Measurements from ENCODE around the gene D2HGDH. TPM values are rescaled to one million over a fixed set of nuclear protein-coding genes. Genes with fewer than 3 reads are reported as not detected.

D2HGDH gene
- total RNA-seq, 1 experiment from 2014 or later = 46.3 TPM

DNA sequence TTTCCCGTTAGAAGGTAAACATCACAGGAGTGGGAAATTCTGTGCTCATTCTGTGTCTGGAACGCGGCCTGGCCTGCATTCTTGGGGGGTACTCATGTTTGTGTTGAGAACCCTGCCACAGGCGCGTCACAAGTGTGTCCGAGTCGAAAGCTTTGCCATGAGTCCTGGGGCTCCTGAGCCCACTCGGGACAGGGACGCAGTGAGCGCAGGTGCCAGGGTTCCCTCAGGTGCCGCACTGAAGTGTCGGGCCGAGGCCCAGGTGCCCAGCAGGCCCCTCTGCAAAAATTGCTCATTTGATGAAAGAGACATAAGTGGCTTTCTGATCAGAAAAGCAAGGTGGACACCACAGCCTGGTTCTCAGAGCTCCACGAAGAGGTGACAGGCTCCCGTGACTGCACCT is 4.7 kb downstream of the D2HGDH start:
- Histone ChIP-seq H3K9me2 (ENCODE audit: insufficient read depth) (no peaks in the 10 kb centered on the region), H3K4me1 (ENCODE audit: control insufficient read depth in 1 of 2, insufficient read depth in 2 of 2, low read length in 2 of 2) (peaks cover 9 to 15% of the 10 kb centered on the region in 2 experiments; a peak in 2 of 4 replicates), H3K4me2 (ENCODE audit: low read length) (no peak overlapping the region), H3K79me2 (ENCODE audit: insufficient read depth, low read length) (no peaks in the 10 kb centered on the region; the same call in 1 of the 2 replicates), H3K9me3 (ENCODE audit: control insufficient read depth in 1 of 2, insufficient read depth in 1 of 2, low read depth in 1 of 2, low read length in 2 of 2) (no peaks in the 10 kb centered on the region), H3K9ac (ENCODE audit: low read length) (no peak overlapping the region), H3K27ac (ENCODE audit: low read depth, low read length) (no peak overlapping the region), H3K27me3 (ENCODE audit: insufficient read depth, low read length) (no peaks in the 10 kb centered on the region), H2AFZ (ENCODE audit: low read depth, low read length, poor library complexity, severe bottlenecking) (no peak overlapping the region), H4K20me1 (ENCODE audit: insufficient read depth) (no peaks in the 10 kb centered on the region), H3K4me3 (replicated peaks in 1 of 2; ENCODE audit: low read depth in 1 of 2, low read length in 2 of 2) (no peak overlapping the region), H3K36me3 (ENCODE audit: control insufficient read depth in 1 of 2, insufficient read depth in 2 of 2, low read length in 2 of 2) (peaks cover 0 to under 1% of the 10 kb centered on the region in 2 experiments; a peak in 1 of 4 replicates)
- ATAC-seq (no peak), DNase-seq (ENCODE audit: low read depth, low spot score) (no peak)
- ChIA-PET CTCF (no interaction called here), RAD21 (ENCODE audit: low non-redundant PET in 1 of 2, low total read pairs in 2 of 2, uncharacterized antibody in 2 of 2, unreplicated experiment in 2 of 2) (no interaction called here), POLR2A (interaction anchor here (0.5 kb wide), 1 partner anchor 21 kb away, joined by 4 read pairs; no protein-coding TSS in a partner anchor)
- no TSS peak for BruUV-seq (replicated peaks)
- intact Hi-C loops (cut with micrococcal nuclease) = no loop called here
- TF ChIP-seq, protein P1, sequence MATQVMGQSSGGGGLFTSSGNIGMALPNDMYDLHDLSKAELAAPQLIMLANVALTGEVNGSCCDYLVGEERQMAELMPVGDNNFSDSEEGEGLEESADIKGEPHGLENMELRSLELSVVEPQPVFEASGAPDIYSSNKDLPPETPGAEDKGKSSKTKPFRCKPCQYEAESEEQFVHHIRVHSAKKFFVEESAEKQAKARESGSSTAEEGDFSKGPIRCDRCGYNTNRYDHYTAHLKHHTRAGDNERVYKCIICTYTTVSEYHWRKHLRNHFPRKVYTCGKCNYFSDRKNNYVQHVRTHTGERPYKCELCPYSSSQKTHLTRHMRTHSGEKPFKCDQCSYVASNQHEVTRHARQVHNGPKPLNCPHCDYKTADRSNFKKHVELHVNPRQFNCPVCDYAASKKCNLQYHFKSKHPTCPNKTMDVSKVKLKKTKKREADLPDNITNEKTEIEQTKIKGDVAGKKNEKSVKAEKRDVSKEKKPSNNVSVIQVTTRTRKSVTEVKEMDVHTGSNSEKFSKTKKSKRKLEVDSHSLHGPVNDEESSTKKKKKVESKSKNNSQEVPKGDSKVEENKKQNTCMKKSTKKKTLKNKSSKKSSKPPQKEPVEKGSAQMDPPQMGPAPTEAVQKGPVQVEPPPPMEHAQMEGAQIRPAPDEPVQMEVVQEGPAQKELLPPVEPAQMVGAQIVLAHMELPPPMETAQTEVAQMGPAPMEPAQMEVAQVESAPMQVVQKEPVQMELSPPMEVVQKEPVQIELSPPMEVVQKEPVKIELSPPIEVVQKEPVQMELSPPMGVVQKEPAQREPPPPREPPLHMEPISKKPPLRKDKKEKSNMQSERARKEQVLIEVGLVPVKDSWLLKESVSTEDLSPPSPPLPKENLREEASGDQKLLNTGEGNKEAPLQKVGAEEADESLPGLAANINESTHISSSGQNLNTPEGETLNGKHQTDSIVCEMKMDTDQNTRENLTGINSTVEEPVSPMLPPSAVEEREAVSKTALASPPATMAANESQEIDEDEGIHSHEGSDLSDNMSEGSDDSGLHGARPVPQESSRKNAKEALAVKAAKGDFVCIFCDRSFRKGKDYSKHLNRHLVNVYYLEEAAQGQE (IDR thresholded peaks at IDR 0.05; ENCODE audit: low read depth) = no peak
- TF ChIP-seq YY1 (IDR thresholded peaks at IDR 0.05; ENCODE audit: extremely low read depth, insufficient replicate concordance, low read depth, low read length) = no peak
- TF ChIP-seq, protein P2, sequence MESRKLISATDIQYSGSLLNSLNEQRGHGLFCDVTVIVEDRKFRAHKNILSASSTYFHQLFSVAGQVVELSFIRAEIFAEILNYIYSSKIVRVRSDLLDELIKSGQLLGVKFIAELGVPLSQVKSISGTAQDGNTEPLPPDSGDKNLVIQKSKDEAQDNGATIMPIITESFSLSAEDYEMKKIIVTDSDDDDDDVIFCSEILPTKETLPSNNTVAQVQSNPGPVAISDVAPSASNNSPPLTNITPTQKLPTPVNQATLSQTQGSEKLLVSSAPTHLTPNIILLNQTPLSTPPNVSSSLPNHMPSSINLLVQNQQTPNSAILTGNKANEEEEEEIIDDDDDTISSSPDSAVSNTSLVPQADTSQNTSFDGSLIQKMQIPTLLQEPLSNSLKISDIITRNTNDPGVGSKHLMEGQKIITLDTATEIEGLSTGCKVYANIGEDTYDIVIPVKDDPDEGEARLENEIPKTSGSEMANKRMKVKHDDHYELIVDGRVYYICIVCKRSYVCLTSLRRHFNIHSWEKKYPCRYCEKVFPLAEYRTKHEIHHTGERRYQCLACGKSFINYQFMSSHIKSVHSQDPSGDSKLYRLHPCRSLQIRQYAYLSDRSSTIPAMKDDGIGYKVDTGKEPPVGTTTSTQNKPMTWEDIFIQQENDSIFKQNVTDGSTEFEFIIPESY (IDR thresholded peaks at IDR 0.05; ENCODE audit: extremely low read depth, insufficient replicate concordance, low read length) = no peak
- TF ChIP-seq CEBPB (IDR thresholded peaks at IDR 0.05; ENCODE audit: low read depth) = no peak
- TF ChIP-seq SRF (IDR thresholded peaks at IDR 0.05; ENCODE audit: low read depth) = no peak
- TF ChIP-seq, protein P3, sequence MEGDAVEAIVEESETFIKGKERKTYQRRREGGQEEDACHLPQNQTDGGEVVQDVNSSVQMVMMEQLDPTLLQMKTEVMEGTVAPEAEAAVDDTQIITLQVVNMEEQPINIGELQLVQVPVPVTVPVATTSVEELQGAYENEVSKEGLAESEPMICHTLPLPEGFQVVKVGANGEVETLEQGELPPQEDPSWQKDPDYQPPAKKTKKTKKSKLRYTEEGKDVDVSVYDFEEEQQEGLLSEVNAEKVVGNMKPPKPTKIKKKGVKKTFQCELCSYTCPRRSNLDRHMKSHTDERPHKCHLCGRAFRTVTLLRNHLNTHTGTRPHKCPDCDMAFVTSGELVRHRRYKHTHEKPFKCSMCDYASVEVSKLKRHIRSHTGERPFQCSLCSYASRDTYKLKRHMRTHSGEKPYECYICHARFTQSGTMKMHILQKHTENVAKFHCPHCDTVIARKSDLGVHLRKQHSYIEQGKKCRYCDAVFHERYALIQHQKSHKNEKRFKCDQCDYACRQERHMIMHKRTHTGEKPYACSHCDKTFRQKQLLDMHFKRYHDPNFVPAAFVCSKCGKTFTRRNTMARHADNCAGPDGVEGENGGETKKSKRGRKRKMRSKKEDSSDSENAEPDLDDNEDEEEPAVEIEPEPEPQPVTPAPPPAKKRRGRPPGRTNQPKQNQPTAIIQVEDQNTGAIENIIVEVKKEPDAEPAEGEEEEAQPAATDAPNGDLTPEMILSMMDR (IDR thresholded peaks at IDR 0.05 in 2 of 3, conservative IDR thresholded peaks at IDR 0.05 in 1 of 3; ENCODE audit: borderline replicate concordance in 1 of 3, insufficient read depth in 1 of 3, low read depth in 2 of 3, low read length in 2 of 3) = no peak
- TF ChIP-seq FOSL1 (IDR thresholded peaks at IDR 0.05; ENCODE audit: low read depth) = no peak
- no peak for TF ChIP-seq JUND (IDR thresholded peaks at IDR 0.05)
- TF ChIP-seq ZFX (IDR thresholded peaks at IDR 0.05) = no peak
- TF ChIP-seq, protein P4, sequence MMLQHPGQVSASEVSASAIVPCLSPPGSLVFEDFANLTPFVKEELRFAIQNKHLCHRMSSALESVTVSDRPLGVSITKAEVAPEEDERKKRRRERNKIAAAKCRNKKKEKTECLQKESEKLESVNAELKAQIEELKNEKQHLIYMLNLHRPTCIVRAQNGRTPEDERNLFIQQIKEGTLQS (IDR thresholded peaks at IDR 0.05) = no peak
- TF ChIP-seq POLR2AphosphoS5 (IDR thresholded peaks at IDR 0.05; ENCODE audit: low read depth, low read length) = no peak
- TF ChIP-seq, protein P5, sequence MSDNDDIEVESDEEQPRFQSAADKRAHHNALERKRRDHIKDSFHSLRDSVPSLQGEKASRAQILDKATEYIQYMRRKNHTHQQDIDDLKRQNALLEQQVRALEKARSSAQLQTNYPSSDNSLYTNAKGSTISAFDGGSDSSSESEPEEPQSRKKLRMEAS (IDR thresholded peaks at IDR 0.05) = no peak
- TF ChIP-seq CBX3 (IDR thresholded peaks at IDR 0.05; ENCODE audit: low read depth) = no peak
- no peak for TF ChIP-seq EZH2 (IDR thresholded peaks at IDR 0.05)
- TF ChIP-seq EZH2phosphoT487 (IDR thresholded peaks at IDR 0.05; ENCODE audit: borderline replicate concordance) = no peak
- no peak for TF ChIP-seq EGR1 (IDR thresholded peaks at IDR 0.05; ENCODE audit: low read depth)
- TF ChIP-seq ZNF274 (IDR thresholded peaks at IDR 0.05; ENCODE audit: low read depth, low read length) = no peak
